Measurements from ENCODE around the gene ADPRHL1.

The ADPRHL1 gene

GRCh38 chr13:113408562-113408961 is 44.7 kb downstream of the ADPRHL1 start:
- DNase-seq = no peak
- in situ Hi-C loops (cut with MboI; ENCODE audit: low pct_unique_long_range_greater_than_20kb, low sequenced_read_pairs) = no loop called here

- in situ Hi-C loops (cut with MboI; ENCODE audit: low pct_unique_long_range_greater_than_20kb, low sequenced_read_pairs) = no loop called here
- no peak for DNase-seq
These were observed 45.5 kb downstream of the ADPRHL1 start for GRCh38 chr13:113407531-113408393.

GRCh38 chr13:113407103-113407530 is 46.2 kb downstream of the ADPRHL1 start:
- in situ Hi-C loops (cut with MboI; ENCODE audit: low pct_unique_long_range_greater_than_20kb, low sequenced_read_pairs) = no loop called here
- no peak for DNase-seq

GRCh38 chr13:113406321-113407102 is 46.8 kb downstream of the ADPRHL1 start:
- in situ Hi-C loops (cut with MboI; ENCODE audit: low pct_unique_long_range_greater_than_20kb, low sequenced_read_pairs) = no loop called here
- DNase-seq = no peak

- DNase-seq = no peak
- in situ Hi-C loops (cut with MboI; ENCODE audit: low pct_unique_long_range_greater_than_20kb, low sequenced_read_pairs) = no loop called here
These were observed 47.6 kb downstream of the ADPRHL1 start for GRCh38 chr13:113405481-113406300.

- DNase-seq = no peak
- in situ Hi-C loops (cut with MboI; ENCODE audit: low pct_unique_long_range_greater_than_20kb, low sequenced_read_pairs) = no loop called here
These were observed 48.4 kb downstream of the ADPRHL1 start for GRCh38 chr13:113404723-113405471.

GRCh38 chr13:113404366-113404722 is 48.9 kb downstream of the ADPRHL1 start:
- in situ Hi-C loops (cut with MboI; ENCODE audit: low pct_unique_long_range_greater_than_20kb, low sequenced_read_pairs) = no loop called here
- no peak for DNase-seq

- no peak for DNase-seq
- in situ Hi-C loops (cut with MboI; ENCODE audit: low pct_unique_long_range_greater_than_20kb, low sequenced_read_pairs) = no loop called here
These were observed 49.8 kb downstream of the ADPRHL1 start for GRCh38 chr13:113403255-113404104.

- in situ Hi-C loops (cut with MboI; ENCODE audit: low pct_unique_long_range_greater_than_20kb, low sequenced_read_pairs) = no loop called here
- DNase-seq = no peak
These were observed 50.6 kb downstream of the ADPRHL1 start for GRCh38 chr13:113402471-113403254.

GRCh38 chr13:113401452-113402415 is 51.6 kb downstream of the ADPRHL1 start:
- DNase-seq = no peak
- in situ Hi-C loops (cut with MboI; ENCODE audit: low pct_unique_long_range_greater_than_20kb, low sequenced_read_pairs) = no loop called here

- DNase-seq = no peak
- in situ Hi-C loops (cut with MboI; ENCODE audit: low pct_unique_long_range_greater_than_20kb, low sequenced_read_pairs) = no loop called here
These were observed 52.5 kb downstream of the ADPRHL1 start for GRCh38 chr13:113400621-113401451.

GRCh38 chr13:113399755-113400149 is 53.5 kb downstream of the ADPRHL1 start:
- in situ Hi-C loops (cut with MboI; ENCODE audit: low pct_unique_long_range_greater_than_20kb, low sequenced_read_pairs) = no loop called here
- DNase-seq = no peak

GRCh38 chr13:113398963-113399754 is 54.1 kb downstream of the ADPRHL1 start:
- DNase-seq = no peak
- in situ Hi-C loops (cut with MboI; ENCODE audit: low pct_unique_long_range_greater_than_20kb, low sequenced_read_pairs) = no loop called here

- in situ Hi-C loops (cut with MboI; ENCODE audit: low pct_unique_long_range_greater_than_20kb, low sequenced_read_pairs) = no loop called here
- DNase-seq = no peak
These were observed 55.5 kb downstream of the ADPRHL1 start for GRCh38 chr13:113397608-113398425.
